ENCODE results near the gene KCNQ1OT1. TPM values are rescaled to one million over a fixed set of nuclear protein-coding genes. Genes with fewer than 3 reads are reported as not detected.

Gene KCNQ1OT1
- polyA plus RNA-seq, 1 of the 3 experiments (the other 2 are of a cell fraction): 0.03 TPM

- CTCF ChIA-PET: interaction anchor here (0.7 to 3.4 kb wide), 5 partner anchors 8 to 193 kb away, joined by 3 to 10 read pairs (median 5); partner anchors contain the start of gene CDKN1C
- DNase-seq: no peak
These were observed 25.8 kb upstream of the KCNQ1OT1 start for GRCh38 chr11:2725368-2726300.

More at GRCh38 chr11:2725368-2726300, 25.8 kb upstream of the KCNQ1OT1 start:
- H3K9ac ChIP-seq: no peak overlapping the region
- TF ChIP-seq PBX3 (IDR thresholded peaks at IDR 0.05): no peak
- TF ChIP-seq MXI1 (IDR thresholded peaks at IDR 0.05; ENCODE audit: low read depth, low read length): no peak
- no peak for TF ChIP-seq ZBTB33 (IDR thresholded peaks at IDR 0.05; ENCODE audit: borderline replicate concordance, low read depth)
- TF ChIP-seq MEF2A (IDR thresholded peaks at IDR 0.05; ENCODE audit: borderline replicate concordance, low read depth): no peak
- no peak for TF ChIP-seq ELF1 (IDR thresholded peaks at IDR 0.05)
- no peak for TF ChIP-seq TEAD4 (IDR thresholded peaks at IDR 0.05; ENCODE audit: borderline replicate concordance, insufficient read depth)
- TF ChIP-seq CHD2 (IDR thresholded peaks at IDR 0.05; ENCODE audit: low read length, partially characterized antibody): no peak
- no peak for TF ChIP-seq FOXM1 (IDR thresholded peaks at IDR 0.05; ENCODE audit: low read depth)
- TF ChIP-seq EZH2phosphoT487 (IDR thresholded peaks at IDR 0.05; ENCODE audit: borderline replicate concordance, low read depth): no peak
- TF ChIP-seq REST (IDR thresholded peaks at IDR 0.05; ENCODE audit: low read depth, low read length): no peak
- no peak for TF ChIP-seq RFX5 (IDR thresholded peaks at IDR 0.05; ENCODE audit: low read length)
- TF ChIP-seq USF1 (IDR thresholded peaks at IDR 0.05; ENCODE audit: borderline replicate concordance, low read depth): no peak
- no peak for TF ChIP-seq TCF12 (IDR thresholded peaks at IDR 0.05)
- H3K36me3 ChIP-seq (replicated peaks in 1 of 2; ENCODE audit: control insufficient read depth in 1 of 2, insufficient read depth in 2 of 2, low read length in 1 of 2): no peaks in the 10 kb centered on the region
- no peaks in the 10 kb centered on the region for H4K20me1 ChIP-seq (ENCODE audit: insufficient read depth)
- H3F3A ChIP-seq (replicated peaks; ENCODE audit: insufficient read depth): no peaks in the 10 kb centered on the region
- H3K27ac ChIP-seq (ENCODE audit: low read depth in 2 of 2, low read length in 1 of 2): no peak overlapping the region
- 69% methylated on average over 6 of the region's 27 CpGs for WGBS (ENCODE audit: low lambda C conversion rate)
- no peaks in the 10 kb centered on the region for H3K9me3 ChIP-seq
- H3K4me2 ChIP-seq: no peak overlapping the region
- no peaks in the 10 kb centered on the region for H3K9me2 ChIP-seq
- peaks cover 0 to 34% of the 10 kb centered on the region in 2 experiments; a peak in 1 of 4 replicates for H3K4me1 ChIP-seq (ENCODE audit: control insufficient read depth in 1 of 2, insufficient read depth in 2 of 2, low read depth in 1 of 2, low read length in 1 of 2)
- H3K79me2 ChIP-seq (ENCODE audit: insufficient read depth): no peaks in the 10 kb centered on the region
- no peak overlapping the region for H2AFZ ChIP-seq (ENCODE audit: low read depth)
- H3K27me3 ChIP-seq (ENCODE audit: insufficient read depth): no peaks in the 10 kb centered on the region
- H3K4me3 ChIP-seq (ENCODE audit: low read depth in 2 of 2, low read length in 1 of 2): no peak overlapping the region
- POLR2A ChIA-PET: interaction anchor here (1.4 kb wide), 1 partner anchor 11 kb away, joined by 3 read pairs; no protein-coding TSS in a partner anchor

Data from SK-N-SH (cell line).